Measurements from ENCODE around the gene RUFY4. TPM values are rescaled to one million over a fixed set of nuclear protein-coding genes. Genes with fewer than 3 reads are reported as not detected.

Gene RUFY4
- total RNA-seq, 4 donors from 2014 or later = 0.07 TPM; not detected in 3

DNA sequence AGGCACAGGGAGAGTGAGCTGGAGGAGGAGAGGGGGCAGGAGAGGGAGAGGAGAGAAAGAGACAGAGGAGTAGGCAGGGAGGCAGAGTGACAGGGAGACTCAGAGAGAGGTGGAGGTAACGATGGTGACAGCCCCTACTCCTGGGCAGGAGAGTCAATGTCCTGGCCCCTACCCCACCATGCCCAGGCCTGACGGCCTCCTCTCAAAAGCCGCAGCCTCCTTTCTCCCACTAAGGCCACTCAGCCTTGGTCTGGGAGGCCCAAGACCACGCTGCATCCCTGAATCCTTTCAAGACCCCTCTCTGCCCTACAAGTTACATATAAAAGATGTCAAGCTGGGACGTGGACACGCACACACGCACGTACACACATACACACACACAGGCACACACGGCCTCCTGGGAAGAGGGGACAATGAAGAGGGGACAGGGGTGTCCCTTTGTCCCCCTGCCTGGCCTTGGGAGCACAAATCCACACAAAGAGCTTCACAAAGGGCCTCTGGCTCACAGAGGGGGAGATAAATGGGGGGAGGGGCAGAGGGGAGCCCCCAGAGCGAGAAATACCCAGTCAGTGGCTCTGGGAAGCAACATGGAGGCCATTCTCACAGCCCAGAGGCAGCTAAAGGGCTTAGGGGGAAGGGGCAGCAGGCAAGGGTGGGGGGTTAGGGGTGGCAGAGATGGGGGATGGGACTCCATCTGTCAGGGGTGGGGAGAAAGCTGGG, 46.8 kb upstream of the RUFY4 start:
- H3K4me1 ChIP-seq = no peaks in the 10 kb centered on the region
- DNase-seq = peak; percentile 6 to 7
- no peaks in the 10 kb centered on the region for H3K9me3 ChIP-seq
- no peak for TF ChIP-seq POLR2A (IDR thresholded peaks at IDR 0.05)
- TF ChIP-seq, protein P1, sequence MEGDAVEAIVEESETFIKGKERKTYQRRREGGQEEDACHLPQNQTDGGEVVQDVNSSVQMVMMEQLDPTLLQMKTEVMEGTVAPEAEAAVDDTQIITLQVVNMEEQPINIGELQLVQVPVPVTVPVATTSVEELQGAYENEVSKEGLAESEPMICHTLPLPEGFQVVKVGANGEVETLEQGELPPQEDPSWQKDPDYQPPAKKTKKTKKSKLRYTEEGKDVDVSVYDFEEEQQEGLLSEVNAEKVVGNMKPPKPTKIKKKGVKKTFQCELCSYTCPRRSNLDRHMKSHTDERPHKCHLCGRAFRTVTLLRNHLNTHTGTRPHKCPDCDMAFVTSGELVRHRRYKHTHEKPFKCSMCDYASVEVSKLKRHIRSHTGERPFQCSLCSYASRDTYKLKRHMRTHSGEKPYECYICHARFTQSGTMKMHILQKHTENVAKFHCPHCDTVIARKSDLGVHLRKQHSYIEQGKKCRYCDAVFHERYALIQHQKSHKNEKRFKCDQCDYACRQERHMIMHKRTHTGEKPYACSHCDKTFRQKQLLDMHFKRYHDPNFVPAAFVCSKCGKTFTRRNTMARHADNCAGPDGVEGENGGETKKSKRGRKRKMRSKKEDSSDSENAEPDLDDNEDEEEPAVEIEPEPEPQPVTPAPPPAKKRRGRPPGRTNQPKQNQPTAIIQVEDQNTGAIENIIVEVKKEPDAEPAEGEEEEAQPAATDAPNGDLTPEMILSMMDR (IDR thresholded peaks at IDR 0.05) = no peak
- no peaks in the 10 kb centered on the region for H3K27me3 ChIP-seq
- no peak overlapping the region for H3K4me3 ChIP-seq
- no peak overlapping the region for H3K27ac ChIP-seq
- intact Hi-C loops (cut with DNase I; ENCODE audit: low total_unique reads) = no loop called here
- H3K36me3 ChIP-seq = no peaks in the 10 kb centered on the region

DNA sequence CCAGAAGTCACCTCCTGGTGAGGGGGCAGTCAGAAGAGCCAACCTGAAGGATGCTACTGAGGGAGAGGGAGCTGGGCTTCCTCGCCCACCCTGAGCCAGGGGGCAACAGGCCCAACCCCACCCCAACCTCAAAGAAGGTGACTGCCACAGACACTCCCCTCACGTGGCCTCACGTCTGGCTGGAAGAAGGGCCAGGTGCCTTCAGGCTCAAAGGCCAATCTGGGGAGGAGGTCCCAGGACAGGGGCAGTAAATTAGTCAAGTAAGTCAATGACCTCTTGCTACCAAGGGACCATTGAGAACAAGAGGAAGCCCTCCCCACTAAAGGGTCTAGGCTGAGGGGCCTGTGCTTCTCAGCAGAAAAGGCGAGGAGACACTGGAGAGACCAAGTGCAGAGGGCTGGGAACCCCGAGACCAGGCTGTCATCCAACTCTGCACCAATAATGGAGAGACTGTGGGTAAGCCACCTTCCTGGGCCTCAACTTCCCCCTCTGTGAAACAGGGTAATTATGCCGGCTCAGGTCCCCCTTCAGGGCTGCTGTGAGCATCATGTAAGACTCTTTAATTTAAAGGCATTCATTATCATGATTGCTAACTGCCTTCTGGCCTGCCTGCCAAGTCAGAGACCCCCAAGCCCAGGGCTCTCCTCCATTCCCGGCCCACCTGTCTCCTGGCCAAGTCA, 46.1 kb upstream of the RUFY4 start:
- Histone ChIP-seq H3K9me3 (no peaks in the 10 kb centered on the region), H3K27ac (no peak overlapping the region), H3K4me1 (no peaks in the 10 kb centered on the region), H3K36me3 (no peaks in the 10 kb centered on the region), H3K27me3 (no peaks in the 10 kb centered on the region), H3K4me3 (no peak overlapping the region)
- intact Hi-C loops (cut with DNase I; ENCODE audit: low total_unique reads) = no loop called here
- DNase-seq = peak; percentile 3 to 12
- TF ChIP-seq POLR2A (IDR thresholded peaks at IDR 0.05) = no peak
- TF ChIP-seq, protein P1 (IDR thresholded peaks at IDR 0.05) = no peak

DNA sequence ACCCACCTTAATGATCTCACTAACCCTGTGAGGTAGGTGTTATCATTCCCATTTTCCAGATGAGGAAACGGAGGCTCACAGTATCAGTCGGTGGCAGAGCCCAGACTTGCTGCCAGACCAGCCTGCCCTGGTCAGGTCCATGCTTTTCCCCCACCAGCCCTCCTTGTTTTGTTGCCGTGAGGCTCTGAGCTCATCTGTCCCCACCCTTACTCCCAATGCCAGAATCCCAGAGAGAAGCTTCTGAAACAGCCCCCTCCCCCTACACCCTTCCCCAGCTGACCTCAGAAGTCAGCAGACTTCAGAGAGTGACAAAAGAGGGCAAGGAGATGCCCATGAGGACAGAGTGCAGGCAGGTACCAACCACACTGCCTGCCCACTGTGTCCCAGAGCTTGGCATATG, 45.4 kb upstream of the RUFY4 start:
- Histone ChIP-seq H3K4me3 (no peak overlapping the region), H3K36me3 (no peaks in the 10 kb centered on the region), H3K27me3 (no peaks in the 10 kb centered on the region), H3K4me1 (no peaks in the 10 kb centered on the region), H3K27ac (no peak overlapping the region), H3K9me3 (no peaks in the 10 kb centered on the region)
- intact Hi-C loops (cut with DNase I; ENCODE audit: low total_unique reads) = no loop called here
- peak in 1 of 2 donors; percentile 3 for DNase-seq
- TF ChIP-seq, protein P1 (IDR thresholded peaks at IDR 0.05) = no peak
- no peak for TF ChIP-seq POLR2A (IDR thresholded peaks at IDR 0.05)

DNA sequence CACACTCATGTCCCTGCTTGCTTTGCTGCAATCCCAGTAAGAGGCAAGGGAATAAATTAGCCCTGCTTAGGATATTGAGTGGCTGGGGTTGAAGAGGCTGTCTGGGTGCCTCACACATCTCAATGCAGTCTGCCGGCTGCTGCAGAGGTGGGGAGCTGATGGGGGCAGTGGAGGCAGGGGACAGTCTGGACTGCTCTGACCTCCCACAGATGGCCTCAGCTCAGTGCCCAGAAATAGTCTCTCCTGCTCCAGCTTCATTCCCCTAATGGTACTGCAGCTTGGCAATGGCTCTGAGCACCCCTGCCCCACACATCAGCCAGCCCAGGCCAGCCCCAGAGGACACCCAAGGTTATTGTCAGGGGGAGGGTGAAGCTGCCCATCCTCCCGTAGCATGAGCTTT, 44.7 kb upstream of the RUFY4 start:
- intact Hi-C loops (cut with DNase I; ENCODE audit: low total_unique reads) = no loop called here
- Histone ChIP-seq H3K4me1 (no peaks in the 10 kb centered on the region), H3K27me3 (no peaks in the 10 kb centered on the region), H3K27ac (no peak overlapping the region), H3K9me3 (no peaks in the 10 kb centered on the region), H3K36me3 (no peaks in the 10 kb centered on the region), H3K4me3 (no peak overlapping the region)
- no peak for TF ChIP-seq POLR2A (IDR thresholded peaks at IDR 0.05)
- TF ChIP-seq, protein P1 (IDR thresholded peaks at IDR 0.05) = no peak
- DNase-seq = peak in 1 of 2 donors; percentile 9

DNA sequence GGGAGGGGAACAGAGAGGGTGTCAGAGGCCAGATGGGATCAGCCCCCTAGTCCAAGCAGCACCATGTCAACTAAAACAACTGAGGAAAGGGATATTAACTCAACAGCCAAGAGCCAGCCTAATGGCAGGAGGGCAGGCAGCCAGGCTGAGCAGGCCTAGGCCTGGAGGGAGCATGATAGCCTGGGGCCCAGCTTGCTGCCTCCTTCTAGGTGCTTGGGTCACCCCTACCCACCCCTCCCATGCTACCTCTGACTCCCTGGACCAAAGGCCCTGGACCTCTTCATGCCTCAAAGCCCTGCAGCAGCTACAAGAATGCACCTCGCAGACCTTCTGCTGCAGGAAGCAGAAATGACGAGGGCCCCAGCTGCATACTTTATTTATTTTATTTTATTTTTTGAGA, 44.2 kb upstream of the RUFY4 start:
- DNase-seq = peak; percentile 5

More for the DNA sequence above, 44.2 kb upstream of the RUFY4 start:
- TF ChIP-seq, protein P1 (IDR thresholded peaks at IDR 0.05) = no peak
- TF ChIP-seq POLR2A (IDR thresholded peaks at IDR 0.05) = no peak
- no peaks in the 10 kb centered on the region for H3K9me3 ChIP-seq
- intact Hi-C loops (cut with DNase I; ENCODE audit: low total_unique reads) = no loop called here
- H3K4me3 ChIP-seq = no peak overlapping the region
- H3K27ac ChIP-seq = no peak overlapping the region
- H3K27me3 ChIP-seq = no peaks in the 10 kb centered on the region
- no peaks in the 10 kb centered on the region for H3K36me3 ChIP-seq
- no peaks in the 10 kb centered on the region for H3K4me1 ChIP-seq
